ENCODE results near the gene ITSN2.

Gene ITSN2

DNA sequence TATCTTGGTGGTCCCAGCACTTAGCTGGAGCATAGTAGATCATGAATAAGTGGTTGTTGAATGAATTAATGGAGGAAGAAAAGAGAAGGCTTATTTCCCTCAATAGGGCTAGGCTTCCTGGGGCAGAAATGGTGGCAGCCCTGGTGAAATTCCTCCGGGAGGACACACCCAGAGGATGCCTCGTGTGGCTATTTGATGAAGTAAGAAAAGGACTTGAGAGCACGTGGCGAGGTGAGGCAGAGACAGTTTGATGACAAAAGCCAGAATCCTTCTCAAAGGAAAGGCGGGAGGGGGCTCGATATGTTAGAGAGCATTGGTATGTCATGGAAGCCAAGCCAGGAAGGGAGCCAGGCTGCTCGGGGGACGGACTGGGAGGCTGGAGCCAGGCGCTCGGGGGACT, 170.8 kb downstream of the ITSN2 start:
- in situ Hi-C loops (cut with MboI; ENCODE audit: low sequenced_read_pairs) = no loop called here

DNA sequence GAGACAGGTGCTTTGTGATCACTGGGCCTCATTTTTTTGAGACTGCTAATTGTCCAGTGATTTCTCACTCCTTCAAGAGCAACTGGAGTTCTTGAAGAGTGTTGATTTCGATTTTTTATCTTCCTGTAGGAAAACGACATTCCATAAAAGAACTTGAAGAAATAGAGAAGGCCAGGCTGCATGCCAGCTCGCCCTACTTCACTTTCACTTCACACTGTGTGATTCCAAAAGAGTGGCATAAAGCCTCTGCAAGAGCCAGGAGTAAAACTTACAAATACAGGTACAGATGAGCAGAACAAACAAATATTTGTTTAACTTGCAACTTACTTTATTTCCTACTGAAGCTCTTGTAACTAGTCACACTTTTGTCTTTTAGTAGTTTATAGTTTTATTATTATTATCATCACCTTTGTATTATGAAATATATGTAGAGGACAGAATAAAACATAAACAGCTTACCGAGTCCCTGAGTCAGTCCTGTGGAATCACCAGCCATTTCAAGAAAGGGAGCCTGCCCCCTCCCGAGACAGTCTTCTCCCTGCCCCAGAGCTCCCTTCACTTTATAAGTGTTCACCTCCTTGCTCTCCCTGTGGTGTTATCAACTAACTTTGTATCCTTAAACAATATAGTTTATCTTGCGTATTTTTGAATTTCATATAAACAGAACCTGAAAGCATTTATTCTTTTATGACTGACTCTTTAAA, 176.8 kb downstream of the ITSN2 start:
- in situ Hi-C loops (cut with MboI; ENCODE audit: low sequenced_read_pairs) = no loop called here

DNA sequence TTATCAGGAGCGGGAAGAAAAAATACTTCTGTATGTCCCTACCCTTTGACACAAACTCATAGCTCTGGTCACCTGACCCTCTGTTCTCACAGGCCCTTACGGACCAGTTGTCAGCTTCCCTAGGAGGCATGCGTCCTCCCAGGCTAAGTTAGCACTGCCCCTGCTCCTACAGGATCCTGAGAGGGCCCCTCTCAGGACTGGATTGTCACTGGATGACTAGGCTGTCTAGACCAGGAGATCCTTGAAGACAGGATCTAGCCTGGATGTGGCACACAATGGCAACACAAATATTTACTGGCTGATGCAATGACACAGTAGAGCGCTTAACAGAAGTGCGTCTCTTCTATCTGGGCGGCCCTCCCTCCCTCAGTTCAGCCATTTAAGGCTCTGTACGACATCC, 177.8 kb downstream of the ITSN2 start:
- in situ Hi-C loops (cut with MboI; ENCODE audit: low sequenced_read_pairs) = no loop called here

DNA sequence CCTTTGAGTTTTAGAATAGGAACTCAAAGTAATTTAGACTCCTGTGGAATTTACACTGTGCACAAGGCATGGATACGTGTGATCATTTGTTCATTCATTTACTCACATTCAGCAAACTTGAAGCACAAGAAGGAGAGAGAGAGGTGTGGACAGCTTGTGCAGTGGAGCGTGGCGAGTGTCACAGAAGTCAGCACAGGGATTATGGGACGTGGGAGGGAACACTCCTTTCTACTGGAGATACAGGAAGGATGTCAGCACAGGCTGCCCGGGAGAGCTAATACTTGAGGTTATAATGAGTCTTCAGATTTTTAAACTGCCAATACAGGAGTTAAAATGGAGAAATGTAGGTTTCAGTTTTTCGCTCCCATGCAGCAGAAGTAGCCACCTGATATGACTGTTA, 178.5 kb downstream of the ITSN2 start:
- in situ Hi-C loops (cut with MboI; ENCODE audit: low sequenced_read_pairs) = no loop called here

DNA sequence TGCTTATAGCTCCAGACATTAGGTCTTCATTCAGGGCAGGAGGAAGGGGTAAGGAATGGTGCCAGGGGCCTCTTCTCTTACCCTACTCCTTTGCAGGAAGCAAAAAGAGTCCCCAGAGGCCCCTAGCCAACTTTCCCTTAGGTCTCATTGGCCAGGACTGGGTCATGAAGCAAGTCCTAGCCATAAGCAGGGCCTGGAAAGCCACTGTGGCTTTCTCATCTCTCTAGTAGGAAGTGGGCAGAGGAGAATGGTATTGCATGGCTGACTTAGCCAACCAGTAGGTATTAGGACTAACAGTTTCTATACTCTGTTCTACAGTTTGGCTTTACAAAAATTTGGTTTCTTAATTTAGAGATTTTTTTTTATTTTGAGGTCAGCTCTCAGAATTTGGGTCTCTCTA, 180.7 kb downstream of the ITSN2 start:
- in situ Hi-C loops (cut with MboI; ENCODE audit: low sequenced_read_pairs) = no loop called here

DNA sequence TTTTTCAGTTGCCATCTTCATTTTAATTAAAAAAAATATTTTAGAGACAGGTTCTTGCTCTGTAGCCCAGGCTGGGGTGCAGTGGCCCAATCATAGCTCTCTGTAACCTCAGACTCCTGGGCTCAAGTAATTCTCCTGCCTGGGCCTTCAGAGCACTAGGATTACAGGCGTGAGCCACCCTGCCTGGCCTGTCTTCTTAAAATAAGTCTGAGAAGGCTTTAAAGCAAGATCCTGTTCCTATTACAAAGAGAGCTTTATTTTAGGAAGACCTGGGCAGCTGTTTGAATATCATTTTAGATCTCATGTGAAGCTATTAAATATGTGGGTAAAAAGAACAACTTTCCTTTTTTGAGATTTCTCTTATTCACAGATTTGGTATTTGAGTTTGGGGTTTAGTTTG, 184.0 kb downstream of the ITSN2 start:
- in situ Hi-C loops (cut with MboI; ENCODE audit: low sequenced_read_pairs) = no loop called here

DNA sequence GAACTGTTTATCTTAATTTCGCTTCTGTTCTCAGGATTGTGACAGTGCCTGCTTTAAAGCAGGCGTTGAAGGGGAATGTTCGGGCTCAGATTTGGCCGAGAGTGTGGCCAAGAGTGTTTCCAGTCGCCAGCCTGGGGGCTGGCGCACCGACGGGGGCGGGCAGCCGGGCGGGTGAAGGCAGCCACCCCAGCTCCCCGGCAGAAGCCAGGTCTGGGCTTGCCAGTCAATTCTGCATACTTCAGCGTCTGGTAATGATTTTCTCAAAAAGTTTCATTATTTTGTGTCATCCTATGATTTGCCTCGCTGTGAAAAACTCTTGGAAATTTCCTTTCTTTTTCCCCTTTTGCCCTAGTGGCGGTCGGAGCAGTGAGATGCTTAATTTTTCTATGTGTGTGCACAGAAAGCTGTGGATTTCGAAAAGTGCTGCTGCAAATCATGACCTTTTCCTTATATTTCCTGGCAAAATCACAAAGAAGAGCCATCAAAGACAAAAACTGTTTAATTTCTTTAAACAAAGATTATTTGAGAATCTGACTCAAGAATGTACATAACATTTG, 184.6 kb downstream of the ITSN2 start:
- in situ Hi-C loops (cut with MboI; ENCODE audit: low sequenced_read_pairs) = no loop called here

DNA sequence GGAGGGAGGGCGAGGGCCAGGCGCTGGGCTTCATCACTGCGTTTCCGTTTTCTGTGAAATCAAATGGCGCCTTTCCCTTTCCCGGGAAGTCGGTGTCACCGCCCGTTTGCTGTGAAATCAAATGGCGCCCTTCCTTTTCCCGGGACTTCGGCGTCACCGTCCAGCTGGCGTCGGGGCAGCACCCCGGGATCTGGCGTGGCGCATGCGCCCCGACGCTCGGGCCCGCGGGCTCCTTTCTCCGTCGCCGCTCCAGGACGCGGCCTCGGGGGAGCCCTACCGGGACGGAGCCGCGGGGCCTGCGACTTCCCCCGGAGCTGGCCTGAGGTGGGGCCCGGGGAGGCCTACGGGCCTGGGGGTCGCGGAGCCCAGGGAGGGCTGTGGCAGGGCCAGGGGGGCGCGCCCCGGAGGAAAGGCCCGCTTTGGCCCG, 185.5 kb downstream of the ITSN2 start, which contains the start of gene FAM228A:
FAM228A (plus strand) TSS at position 203 of the 427 bp plus-strand sequence. CDS start 428 bp downstream, outside the sequence.
- in situ Hi-C loops (cut with MboI; ENCODE audit: low sequenced_read_pairs) = no loop called here

DNA sequence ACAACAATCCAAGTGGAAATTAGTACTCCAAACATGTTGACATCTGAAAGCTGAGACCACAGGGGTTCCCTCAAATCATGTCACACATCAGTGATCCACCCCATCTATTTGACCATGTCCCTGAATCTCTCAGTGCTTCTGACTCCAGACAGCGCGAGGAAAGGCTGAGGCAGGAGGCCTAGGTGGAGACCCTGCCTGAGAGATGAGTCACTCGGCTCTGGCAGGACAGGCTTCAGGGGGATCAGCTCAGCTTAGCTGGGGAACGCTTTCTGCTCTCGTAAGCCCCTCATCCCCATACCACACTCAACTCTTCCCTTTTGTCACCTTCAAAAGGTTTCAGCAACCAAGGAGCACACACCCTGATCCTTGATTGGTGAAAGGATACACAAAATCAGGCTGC, 191.3 kb downstream of the ITSN2 start:
- in situ Hi-C loops (cut with MboI; ENCODE audit: low sequenced_read_pairs) = no loop called here

DNA sequence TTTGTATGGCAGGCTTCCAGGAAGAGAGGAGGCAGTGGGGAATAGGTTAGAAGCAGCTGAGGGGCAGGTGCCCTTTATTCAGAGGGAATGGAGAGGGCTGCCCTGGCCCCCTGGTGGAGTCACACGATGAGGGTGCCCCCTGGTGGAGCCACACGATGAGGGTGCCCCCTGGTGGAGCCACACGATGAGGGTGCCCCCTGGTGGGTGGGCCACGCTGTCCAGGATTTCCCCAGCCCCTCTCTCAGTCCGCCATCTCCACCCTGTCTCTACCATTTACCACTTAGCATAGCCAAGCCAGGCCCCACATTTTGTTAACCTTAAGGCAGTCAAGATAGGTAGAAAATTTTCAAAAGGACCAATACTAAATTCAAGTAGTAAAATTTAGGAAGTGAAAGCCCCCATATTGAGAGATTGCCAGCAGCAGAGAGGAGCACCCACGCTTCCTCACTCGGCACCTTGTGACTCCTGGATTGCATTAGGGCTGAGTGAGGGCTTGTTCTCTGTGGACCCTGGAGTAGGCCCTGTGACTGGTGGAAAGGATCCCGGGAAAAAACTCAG, 195.8 kb downstream of the ITSN2 start:
- in situ Hi-C loops (cut with MboI; ENCODE audit: low sequenced_read_pairs) = no loop called here

DNA sequence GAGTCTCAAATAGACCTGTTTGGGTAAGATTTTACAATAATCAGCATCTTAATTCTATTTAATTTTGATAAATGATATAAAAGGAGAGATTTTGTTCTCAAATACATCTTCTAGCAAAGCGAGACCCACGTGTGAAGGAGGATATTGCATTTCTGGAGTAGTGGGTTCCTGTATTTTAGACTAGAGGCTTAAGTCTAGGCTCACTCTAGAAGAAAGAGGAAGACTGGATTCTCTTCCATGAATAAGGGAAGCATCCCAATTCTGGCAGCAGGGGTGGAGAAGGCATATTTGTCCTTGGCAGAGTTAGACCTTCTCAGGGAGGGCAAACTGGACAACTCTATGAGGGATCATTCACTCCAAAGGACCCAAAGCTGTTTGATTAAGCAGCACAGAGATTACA, 196.7 kb downstream of the ITSN2 start:
- in situ Hi-C loops (cut with MboI; ENCODE audit: low sequenced_read_pairs) = no loop called here

DNA sequence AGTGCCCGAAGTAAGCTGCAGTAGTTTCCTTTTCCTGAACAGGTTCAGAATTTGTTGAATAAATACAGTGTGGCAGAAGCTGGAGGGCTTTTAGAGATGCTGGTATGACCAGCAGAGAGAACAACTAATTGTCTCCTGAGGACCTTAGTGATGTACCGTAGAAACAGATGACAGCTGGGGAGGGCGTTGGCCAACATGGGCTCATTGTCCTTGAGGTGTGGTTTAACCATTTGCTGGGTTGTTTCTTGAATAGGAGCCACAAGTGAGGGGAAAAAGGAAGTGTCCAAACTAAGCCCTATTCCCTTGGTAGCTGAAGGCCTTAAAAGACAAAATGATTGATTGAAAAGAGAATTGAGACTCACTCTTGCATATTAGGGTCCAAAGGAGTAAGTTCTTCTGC, 197.2 kb downstream of the ITSN2 start:
- in situ Hi-C loops (cut with MboI; ENCODE audit: low sequenced_read_pairs) = no loop called here

DNA sequence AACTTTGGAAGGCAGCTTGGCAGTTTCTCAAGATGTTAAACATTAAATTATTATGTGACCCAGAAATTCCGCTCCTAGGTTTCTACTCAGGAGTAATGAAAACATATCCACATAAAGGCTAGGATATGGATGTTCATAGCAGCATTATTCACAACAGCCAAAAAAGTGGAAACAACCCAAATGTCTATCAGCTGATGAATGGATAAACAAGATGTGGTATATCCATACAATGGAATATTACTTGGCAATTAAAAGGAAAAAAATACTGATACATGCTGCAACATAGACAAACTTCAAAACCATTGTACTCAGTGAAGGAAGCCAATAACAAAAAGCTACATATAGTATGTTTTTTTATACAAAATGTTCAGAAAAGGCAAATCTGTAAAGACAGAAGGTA, 197.8 kb downstream of the ITSN2 start:
- in situ Hi-C loops (cut with MboI; ENCODE audit: low sequenced_read_pairs) = no loop called here

DNA sequence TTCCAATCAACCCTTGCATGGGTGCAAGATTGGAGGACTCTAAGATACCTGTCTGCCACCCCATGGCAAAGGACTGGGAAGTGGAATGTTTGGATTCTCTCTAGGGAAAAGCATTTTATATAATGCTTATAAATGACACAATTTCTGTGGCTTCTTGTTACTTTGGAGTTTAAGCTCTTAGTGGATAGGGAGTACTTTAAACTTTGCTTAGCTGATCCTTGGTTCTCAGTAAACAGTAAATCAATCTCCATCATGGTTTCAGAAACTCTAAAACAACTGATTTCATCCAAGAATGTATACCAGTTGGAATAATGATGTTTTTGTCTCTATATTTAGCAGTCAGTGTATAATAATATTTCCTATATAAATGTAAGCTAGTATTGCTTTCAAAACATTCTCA, 199.6 kb downstream of the ITSN2 start:
- in situ Hi-C loops (cut with MboI; ENCODE audit: low sequenced_read_pairs) = no loop called here

DNA sequence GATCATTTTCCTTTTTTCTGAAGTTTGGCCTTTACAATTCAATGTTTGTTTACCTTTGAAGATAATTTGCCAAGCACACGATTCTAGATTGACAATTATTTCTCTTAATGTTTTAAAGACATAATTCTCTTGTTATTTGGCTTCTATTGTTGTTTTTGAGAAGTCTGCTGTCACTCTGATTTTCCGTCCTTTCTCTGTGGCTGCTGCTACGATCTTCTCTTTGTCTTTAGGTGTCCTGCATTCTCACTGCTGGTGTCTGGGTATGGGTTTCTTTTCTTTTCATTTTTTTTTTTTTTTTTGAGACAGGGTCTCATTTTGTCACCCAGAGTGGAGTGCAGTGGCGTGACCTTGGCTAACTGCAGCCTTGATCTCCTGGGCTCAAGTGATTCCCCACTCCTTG, 200.6 kb downstream of the ITSN2 start:
- in situ Hi-C loops (cut with MboI; ENCODE audit: low sequenced_read_pairs) = no loop called here

DNA sequence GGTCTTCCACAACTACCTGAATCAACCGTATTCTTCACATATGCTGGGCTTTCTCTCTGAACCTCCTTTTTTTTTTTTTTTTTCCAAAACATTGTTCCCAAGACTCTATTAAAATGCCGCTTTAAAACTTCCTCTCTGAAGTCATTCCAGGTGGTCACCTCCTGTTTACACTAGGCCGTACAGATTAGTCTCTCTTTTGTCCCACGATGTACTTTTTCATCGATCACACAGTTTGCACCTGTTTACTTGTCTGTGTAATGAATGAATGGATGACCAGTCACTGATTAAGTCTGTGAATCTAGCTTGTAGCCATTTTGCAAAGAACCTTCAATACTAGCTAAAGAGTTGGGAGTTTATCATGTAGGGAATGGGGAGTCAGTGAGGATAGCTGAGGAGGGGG, 202.2 kb downstream of the ITSN2 start:
- in situ Hi-C loops (cut with MboI; ENCODE audit: low sequenced_read_pairs) = no loop called here

DNA sequence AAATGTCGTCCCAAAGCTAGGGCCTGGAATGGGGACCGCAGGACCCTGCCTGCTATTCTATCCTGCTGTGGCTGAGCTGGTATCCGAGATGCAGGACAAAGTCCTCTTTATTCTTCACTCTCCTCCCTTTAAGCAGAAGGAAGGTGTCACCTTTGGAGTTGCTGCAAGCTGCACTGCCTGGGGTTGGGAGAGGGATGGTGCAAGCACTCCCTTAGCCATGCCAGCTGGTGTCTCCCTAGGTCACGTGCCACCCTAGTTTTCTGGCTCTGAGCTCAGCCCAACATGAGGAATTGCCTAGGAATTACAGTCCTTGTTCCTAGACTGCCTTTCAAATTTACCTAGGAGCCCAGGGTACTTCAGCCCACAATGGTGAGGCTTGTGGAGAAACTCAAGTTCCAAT, 206.9 kb downstream of the ITSN2 start:
- in situ Hi-C loops (cut with MboI; ENCODE audit: low sequenced_read_pairs) = no loop called here

All from hTERT RPE-1 (cell line).